NCI-H1417 treated with DMSO at 0.1 percent for 48 hours (cell line): Measurements from ENCODE around the gene METTL8.

Experiments
- DNase-seq: peaks from one replicate; lab custom pipeline; 2025; lab: John Stamatoyannopoulos, UW

The METTL8 gene

DNA sequence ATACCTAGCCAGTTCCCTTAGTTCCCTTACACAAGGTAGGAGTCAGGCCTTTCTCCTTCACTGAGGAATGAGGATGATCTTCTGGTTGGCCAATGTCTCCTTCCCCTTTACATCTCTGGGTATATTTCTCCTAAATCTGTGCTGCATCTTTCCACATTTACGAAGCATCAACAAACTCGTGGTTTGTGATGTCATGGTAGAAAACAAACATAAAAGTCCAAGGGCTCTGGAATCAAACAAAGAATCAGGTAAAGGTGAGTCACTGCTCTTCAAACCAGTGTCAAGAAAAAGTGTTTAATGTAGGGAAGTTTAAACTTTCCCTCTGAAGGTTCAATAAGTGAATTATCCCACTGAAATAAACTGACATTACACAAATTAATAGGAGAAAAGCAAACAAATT lies 122.9 kb downstream of the METTL8 start:
- DNase-seq, result no peak

DNA sequence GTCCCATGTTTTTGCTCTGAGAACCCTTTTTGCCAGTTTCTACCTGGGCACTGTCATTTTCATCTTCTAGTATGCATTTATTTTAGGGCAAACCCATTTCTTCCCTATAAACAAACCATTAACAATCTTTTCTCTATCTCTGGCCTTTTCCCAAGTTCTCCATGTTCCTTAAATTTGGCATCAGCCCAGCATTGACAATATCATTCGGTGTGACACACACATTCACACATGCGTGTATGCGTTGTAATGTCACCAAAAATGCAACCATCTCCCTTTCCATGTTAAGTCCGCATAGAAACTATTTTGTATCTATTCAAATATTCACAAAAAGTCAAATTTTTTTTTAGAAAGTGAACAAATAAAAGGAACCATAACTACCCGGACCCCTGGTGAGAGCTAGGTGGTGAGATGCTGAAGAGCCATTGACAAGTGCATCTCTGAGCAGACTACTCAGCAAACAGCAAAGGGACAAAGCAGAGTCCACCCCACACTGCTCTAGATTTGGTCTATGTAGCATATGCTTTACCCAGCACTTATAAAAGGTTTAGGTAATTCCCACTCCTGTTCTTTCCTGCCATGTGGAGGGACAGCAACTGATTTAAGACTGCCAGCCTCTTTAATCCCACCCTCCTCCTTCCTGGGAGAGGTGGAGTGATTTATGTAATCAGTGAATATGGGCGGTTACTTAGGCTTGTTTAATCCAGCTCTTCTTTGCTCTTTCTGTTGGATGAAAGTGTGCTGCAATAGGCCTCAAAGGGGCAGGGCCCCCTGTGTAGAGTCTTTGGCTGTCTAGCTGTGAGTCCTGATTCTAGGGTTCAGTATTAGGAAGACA lies 124.1 kb downstream of the METTL8 start:
- DNase-seq, result no peak

DNA sequence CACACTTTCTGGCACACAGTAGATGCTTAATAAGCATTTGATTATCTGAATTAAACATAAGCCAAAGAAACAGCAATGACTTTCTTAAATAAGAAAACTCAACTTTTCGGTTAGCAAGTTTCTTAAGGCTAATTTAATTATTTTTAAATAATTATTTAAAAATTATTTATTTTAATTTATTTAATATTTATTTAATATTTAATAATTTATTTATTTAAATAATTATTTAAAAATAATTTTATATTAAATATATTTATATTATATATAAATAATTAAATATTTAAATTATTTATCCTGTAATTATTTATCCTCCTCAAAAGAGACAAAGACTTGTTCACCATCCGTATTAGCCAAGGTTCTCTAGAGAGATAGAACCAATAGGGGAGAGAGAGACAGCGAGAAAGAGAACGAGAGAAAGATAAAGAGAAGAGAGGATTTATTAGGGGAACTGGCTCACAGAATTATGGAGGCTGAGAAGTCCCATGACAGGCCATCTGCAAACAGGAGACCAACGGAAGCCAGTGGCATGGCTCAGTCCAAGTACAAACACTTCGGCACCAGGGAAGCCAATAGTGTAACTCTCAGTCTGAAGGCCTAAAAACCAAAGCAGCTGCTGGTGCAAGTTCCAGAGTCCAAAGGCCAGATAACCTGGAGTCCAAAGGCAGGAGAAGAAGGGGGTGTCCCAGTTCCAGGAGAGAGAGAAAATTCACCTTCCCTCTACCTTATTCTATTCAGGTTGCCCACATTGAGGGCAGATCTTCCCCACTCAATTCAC lies 125.3 kb downstream of the METTL8 start:
- DNase-seq, result no peak

DNA sequence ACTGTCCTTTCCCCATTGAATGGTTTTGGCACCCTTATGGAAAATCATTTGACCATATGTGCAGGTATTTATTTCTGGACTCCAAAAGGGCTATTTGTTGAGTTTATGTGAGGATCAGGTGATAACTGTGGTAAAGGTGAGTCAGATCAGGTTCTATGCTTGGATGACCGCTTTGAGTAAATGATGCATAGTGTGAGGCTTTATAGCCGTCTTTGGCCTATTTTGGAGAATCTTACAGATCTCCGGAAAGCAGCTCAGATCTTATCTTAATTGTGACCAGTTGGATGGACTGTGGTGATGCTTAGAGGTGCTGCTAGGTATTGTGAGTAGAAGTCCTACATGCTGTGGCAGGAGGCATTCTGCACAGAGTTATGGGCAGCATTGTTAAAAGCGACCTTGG lies 126.2 kb downstream of the METTL8 start:
- DNase-seq, result no peak

DNA sequence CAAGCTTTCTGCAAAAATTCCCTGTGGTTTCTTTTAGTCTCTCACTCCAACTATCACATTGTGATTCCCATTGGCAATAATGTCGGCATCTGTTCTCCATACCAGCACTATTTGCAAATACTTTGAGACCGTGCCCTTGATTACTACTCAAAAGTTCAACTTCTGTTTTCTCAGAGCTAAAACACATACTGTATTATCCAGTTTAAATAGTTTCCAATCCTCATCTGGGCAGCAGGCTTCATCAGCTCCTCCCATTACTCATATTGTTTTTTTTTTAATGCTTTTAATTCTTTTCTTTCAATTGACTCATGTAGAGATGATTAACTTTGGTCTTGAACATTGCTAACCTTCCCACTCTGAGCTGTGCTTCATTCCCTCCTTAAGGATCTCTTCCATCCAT lies 135.8 kb downstream of the METTL8 start:
- DNase-seq, result no peak

DNA sequence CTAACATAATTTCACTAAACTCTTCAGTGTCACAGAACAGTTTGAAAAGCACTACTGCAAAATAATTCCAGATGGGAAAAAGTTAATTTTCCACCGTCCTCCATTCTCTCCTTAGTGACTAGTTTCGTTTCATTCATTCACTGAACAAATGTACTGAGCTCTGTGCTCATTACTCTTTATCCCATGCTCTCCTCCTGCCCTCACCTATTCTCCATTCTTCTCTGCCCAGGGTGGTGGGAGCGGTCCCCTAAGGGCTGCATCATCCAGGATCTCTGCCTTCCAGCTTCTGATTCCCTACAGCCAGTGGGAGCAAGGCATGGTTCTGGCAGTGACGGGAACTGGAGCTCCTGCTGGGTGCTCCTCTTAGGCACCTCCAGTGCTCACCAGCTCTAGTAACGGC lies 139.2 kb downstream of the METTL8 start:
- DNase-seq, result no peak

DNA sequence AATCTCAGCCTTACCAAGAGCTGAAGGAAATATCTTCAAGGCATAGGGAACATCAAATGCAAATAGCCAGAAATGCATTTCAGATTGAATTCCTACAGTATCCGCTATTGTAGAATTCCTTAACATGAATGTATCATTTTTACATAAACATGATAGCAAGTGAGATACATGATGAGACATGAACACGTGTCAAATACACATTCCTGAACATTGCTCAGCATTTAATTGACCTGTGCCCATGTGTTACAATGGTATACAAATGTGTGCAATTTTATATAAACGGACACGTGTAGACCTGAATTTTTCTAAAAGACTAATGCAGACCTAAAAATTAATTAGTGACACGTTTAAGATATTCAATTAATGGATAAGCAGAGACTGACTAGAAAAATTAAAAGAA lies 140.1 kb downstream of the METTL8 start:
- DNase-seq, result no peak

DNA sequence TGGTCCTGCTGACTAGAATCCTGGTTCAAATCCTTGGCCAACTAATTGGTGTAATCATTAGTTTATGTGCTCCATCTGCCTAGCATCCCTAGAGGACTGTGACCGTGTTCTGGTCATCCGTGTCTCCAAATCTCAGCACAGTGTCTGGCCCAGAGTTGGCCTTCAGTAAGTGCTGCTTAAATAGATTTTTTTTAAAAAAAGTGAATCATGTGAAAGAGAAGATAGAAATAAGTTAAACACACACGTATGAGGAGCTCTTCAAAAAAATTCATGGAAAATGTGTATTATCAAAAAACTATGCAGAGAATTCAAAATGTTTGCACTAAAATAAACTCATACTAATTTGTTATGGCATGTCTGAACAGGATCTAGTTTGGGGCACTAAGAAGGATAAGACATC lies 143.8 kb downstream of the METTL8 start:
- no peak for DNase-seq

DNA sequence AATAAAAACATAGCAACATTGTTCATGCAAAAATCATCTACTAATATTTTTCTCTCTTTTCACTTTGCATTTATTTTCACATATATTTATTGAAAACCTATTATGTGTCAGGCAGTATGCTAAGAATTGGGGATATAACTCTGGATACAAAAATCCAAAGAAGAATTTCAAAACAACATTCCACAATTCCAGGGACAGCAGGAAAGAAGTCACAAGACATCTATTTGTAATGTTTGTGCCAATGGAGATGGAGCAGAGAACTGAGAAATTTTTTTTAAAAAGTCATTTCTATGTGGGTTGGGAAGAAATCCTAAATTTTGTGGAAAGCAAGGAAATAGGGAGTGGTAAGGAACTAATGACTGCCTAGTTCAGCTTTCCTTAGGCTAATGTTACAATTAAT lies 144.5 kb downstream of the METTL8 start:
- DNase-seq, result no peak

DNA sequence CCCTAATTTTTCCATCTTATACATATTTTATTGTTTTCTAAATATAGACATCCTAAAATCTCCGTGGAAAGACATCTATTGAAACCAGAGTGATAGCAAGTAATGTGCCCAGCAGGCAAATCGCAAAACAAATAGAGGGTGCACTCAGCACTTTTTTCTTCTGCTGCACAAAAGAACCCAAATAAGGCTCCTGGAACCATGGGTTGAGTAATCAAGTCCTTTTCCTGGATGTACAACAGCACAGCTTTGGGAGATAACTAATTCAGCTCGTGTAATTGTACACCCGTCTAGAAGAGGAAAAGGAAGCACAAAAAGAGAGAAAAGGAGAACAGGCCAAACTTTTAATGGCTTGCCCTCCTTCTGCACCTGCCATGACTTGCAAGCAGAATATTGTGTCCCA lies 146.2 kb downstream of the METTL8 start:
- no peak for DNase-seq

DNA sequence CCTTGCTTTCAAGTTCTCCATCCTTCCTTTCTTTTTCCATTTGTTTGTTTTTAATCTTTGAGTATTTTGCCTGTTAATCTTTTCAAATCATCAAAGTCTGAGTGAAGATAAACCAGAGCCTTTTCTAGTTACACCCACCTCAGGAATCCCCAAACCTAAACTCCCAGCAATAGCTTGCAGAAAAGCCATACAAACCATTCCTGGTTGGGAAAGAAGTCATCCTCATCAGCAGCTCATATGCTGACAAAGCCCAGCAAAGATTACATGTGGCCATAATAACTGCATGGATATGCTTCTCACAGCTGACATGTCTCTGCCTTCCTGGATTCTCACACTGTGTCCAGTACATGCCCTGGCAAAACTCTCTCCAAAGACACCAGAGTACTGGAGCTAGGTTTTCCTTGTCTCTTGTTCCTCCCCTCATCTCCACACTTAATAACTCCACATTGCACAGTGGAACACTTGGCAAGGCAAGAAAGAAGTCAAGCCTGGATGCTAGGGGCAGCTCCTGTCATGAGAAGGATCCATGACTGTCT lies 146.7 kb downstream of the METTL8 start:
- no peak for DNase-seq

DNA sequence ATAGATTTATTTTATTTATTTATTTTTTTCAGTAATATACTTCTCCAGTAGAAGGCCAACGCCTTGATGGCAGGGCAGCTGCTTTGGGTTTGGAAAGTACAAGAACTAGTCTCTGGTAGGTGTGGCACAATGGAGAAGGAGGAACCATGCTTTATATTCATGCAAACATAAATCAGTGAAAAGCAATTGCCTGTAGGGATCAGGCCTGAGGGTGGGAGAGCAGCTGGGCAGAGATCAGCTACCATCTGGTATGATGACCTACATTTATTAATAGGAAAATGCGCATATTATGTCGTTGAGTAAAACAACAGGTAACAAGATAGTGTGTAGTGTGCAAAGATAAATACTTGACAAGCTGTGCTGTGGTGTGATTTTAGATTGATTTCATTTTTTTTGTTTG lies 152.7 kb downstream of the METTL8 start:
- no peak for DNase-seq

DNA sequence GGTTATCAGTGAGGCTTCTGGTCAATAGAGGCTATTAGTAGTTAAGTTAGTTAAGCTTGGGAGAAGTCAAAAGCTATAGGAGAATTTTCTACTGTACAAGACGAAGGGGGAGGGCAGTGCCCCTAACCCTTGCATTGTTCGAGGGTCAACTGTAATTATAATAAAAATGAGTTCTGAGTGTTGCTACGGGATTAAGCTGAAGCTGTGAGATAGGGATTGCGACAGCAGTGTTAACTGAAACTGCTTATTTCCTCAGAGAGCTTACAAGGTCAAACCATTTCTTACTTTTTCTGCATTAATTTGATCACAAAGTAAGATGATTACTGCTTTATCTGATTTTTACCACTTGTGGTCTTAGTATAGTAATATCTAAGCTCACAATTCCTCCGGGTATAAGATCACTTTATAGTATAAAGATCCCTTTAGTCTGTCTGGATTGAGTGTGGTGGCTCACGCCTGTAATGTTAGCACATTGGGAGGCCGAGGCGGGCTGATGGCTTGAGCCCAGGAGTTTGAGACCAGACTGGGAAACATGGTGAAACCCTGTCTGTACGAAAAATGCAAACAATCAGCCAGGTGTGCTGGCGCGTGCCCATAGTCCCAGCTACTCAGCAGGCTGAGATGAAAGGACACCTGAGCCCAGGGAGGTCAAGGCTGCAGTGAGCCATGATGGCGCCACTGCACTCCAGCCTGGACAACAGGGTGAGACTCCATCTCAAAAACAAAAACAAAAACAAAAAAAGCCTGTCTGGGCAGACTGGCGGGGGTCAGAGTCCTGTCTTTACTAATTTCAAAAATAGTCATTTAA lies 153.6 kb downstream of the METTL8 start:
- DNase-seq, result no peak

DNA sequence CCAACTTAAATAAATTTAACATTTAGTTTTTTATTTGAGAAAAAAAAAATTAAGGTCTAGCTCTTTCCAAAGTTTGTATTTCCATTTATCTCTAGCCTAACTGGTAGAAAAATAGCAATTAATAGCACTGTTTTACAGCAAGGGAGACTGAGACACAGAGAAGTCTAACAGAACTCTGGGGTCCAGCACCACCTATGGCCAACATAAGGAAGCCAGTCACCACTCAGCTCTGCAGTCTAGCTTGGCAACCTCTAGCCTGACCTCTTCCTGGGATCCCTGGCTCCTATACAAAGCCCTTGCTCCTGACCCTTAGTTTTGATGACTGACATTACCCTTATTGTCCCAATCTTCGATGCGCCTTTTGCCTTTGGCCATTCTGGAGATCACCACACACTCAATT lies 159.0 kb downstream of the METTL8 start:
- no peak for DNase-seq

DNA sequence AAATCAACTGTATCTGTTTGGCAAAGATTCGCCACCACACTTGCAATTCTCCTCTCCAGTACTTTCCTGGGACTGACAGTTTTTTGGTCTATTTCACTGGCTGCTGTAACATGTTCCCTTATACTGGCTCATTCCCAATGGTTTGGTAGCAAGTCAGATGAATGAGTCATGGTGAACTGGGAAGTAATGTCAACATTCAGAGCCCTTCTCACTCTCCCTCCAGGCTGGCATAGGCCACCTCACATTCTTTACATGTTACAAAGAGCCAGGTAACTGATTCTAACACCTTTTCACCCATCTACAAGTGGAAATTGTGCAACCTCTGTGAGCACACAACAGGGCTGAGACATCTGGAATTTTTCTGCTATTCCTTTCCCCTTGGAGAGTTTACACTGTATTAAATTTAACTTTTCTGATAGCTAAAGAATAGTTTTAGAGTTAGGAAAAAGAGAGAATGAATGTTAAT lies 161.8 kb downstream of the METTL8 start:
- DNase-seq, result no peak

DNA sequence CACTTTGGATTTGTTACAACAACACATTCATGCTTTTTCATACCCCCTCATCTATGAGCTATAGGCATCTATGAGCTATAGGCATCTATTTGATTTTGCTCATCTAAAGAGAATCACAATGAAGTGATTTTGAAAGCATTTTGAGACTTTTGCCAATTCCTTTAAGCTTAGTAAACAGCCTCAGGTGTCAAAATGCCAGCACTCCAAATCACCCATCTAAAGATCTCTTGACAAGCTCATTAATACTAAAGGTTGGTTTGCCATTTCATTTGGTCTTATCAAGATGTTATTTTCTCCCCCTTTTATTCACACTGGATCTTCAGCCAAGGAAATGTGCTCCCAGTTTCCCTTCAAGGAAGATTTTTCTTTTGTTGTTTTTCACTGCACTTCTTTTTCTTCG lies 162.4 kb downstream of the METTL8 start:
- DNase-seq, result no peak

DNA sequence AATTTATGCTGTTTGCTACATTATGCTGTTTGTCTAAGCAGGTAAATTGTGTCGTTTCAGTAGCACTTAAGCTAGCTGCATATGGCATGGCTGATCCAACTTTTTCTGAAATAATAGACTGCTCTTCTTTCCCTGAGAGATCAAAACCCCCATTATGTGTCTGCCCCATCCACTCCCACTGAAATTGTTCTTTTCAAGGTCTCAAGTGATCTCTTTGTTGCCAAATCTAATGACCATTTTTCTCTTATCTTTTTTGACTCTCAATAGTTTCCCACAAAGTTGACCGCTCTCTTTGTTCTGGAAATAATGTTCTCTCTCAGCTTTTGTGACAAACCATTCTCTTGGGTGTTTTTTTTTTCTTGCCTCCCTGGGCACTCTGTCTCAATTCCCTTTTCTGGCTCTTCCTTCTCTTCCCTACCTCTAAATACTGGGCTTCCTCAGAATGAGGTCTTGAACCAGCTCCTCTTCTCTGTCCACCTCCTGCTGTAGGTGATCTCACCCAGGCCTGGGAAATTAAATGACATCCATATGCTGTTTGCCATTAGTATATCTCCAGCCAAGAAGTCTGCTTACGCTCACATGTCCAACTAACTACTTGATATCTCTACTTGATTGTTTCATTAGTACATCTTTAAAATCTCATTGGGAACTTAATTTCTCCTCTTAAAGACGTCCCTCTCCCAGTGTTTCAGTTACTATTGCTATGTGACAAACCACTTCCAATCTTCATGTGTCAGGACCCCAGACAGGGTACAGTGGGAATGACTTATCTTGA lies 165.7 kb downstream of the METTL8 start:
- no peak for DNase-seq
